SU-DHL-6 (cell line): ENCODE data around the gene TACR1.

ENCODE experiments used
- H2AFZ ChIP-seq: fragments of 200-600 bp; sonication (generic); 2 replicates; pipeline ENCODE4 v1.6.1; 2014; ENCODE audit warnings: low read depth, mild to moderate bottlenecking, moderate library complexity, mixed read lengths, antibody characterized with exemption, low read length; ENCODE audit not compliant: severe bottlenecking
- H3F3A ChIP-seq: fragments of 200-600 bp; shearing (Covaris generic); 2 replicates; pipeline ENCODE4 v1.6.0; 2016; ENCODE audit warnings: antibody characterized with exemption, mild to moderate bottlenecking; ENCODE audit not compliant: insufficient read depth
- H3K27ac ChIP-seq: fragments of 200-600 bp; sonication (generic); 2 replicates; pipeline ENCODE4 v1.5.1; 2016; ENCODE audit warnings: low read depth, mild to moderate bottlenecking, low read length, moderate library complexity, mixed read lengths
- H3K27me3 ChIP-seq: fragments of 200-600 bp; sonication (generic), shearing (Covaris generic); 2 replicates; pipeline ENCODE4 v1.6.0; 2014; ENCODE audit warnings: mild to moderate bottlenecking, low read length
- H3K36me3 ChIP-seq: fragments of 200-600 bp; sonication (generic); 2 replicates; pipeline ENCODE4 v1.6.1; 2014; ENCODE audit warnings: mild to moderate bottlenecking, low read length, mixed read lengths
- H3K4me2 ChIP-seq: fragments of 300-600, 200-600 bp; shearing (Covaris generic), sonication (generic); 2 replicates; pipeline ENCODE4 v1.6.0; 2014; ENCODE audit warnings: low read length, low read depth, mild to moderate bottlenecking; ENCODE audit not compliant: poor library complexity, severe bottlenecking
- H3K4me3 ChIP-seq: fragments of 200-600 bp; sonication (generic); 2 replicates; pipeline ENCODE4 v1.5.1; 2014; ENCODE audit warnings: antibody characterized with exemption, low read length, mild to moderate bottlenecking, mixed read lengths; ENCODE audit not compliant: insufficient read depth, poor library complexity, severe bottlenecking
- H3K79me2 ChIP-seq: fragments of 200-600 bp; sonication (generic); 2 replicates; pipeline ENCODE4 v1.6.1; 2014; ENCODE audit warnings: mild to moderate bottlenecking, low read length, moderate library complexity; ENCODE audit not compliant: insufficient read depth
- H3K9ac ChIP-seq: fragments of 200-600 bp; sonication (generic); 2 replicates; pipeline ENCODE4 v1.7.0; 2014; ENCODE audit warnings: mild to moderate bottlenecking, low read length
- H3K9me2 ChIP-seq: fragments of 200-600 bp; sonication (generic); replicated peaks from 2 replicates; pipeline ENCODE4 v1.6.1; 2014; ENCODE audit warnings: low read length; ENCODE audit not compliant: insufficient read depth
- H3K9me3 ChIP-seq: fragments of 200-600 bp; sonication (generic); 2 replicates; pipeline ENCODE4 v1.6.1; 2014; ENCODE audit warnings: low read length, mixed read lengths; ENCODE audit not compliant: insufficient read depth
- H4K20me1 ChIP-seq: fragments of 200-600 bp; sonication (generic); 2 replicates; pipeline ENCODE4 v1.6.1; 2014; ENCODE audit warnings: low read depth, mild to moderate bottlenecking, antibody characterized with exemption, low read length, moderate library complexity, mixed read lengths
- CTCF ChIP-seq: fragments of 200-600 bp; sonication (generic); IDR thresholded peaks from one replicate; pipeline ENCODE4 v1.5.1; 2017; ENCODE audit warnings: antibody characterized with exemption, mild to moderate bottlenecking, low read length, moderate library complexity; ENCODE audit not compliant: insufficient read depth, poor library complexity, severe bottlenecking
- EZH2phosphoT487 ChIP-seq: fragments of 200-600 bp; sonication (generic), shearing (Covaris generic); conservative IDR thresholded peaks from 2 replicates; pipeline ENCODE4 v1.6.1; 2018; ENCODE audit warnings: mild to moderate bottlenecking, antibody characterized with exemption, low read length, moderate library complexity, mixed read lengths

TACR1 gene

GRCh38 chr2:75031906-75032803, 167.2 kb downstream of the TACR1 start:
- Histone ChIP-seq H3K4me3 (no peak overlapping the region), H3F3A (no peaks in the 10 kb centered on the region), H4K20me1 (no peaks in the 10 kb centered on the region), H2AFZ (no peak overlapping the region), H3K27me3 (no peaks in the 10 kb centered on the region), H3K9ac (no peak overlapping the region), H3K9me2 (no peaks in the 10 kb centered on the region), H3K36me3 (no peaks in the 10 kb centered on the region), H3K79me2 (no peaks in the 10 kb centered on the region), H3K27ac (no peak overlapping the region), H3K4me2 (no peak overlapping the region), H3K9me3 (no peaks in the 10 kb centered on the region)
- TF ChIP-seq CTCF (no peak), EZH2phosphoT487 (no peak)

- Histone ChIP-seq H3K4me3 (no peak overlapping the region), H3K4me2 (no peak overlapping the region), H3F3A (no peaks in the 10 kb centered on the region), H4K20me1 (no peaks in the 10 kb centered on the region), H3K27ac (no peak overlapping the region), H3K9ac (no peak overlapping the region), H3K9me3 (no peaks in the 10 kb centered on the region), H2AFZ (no peak overlapping the region), H3K36me3 (no peaks in the 10 kb centered on the region), H3K27me3 (no peaks in the 10 kb centered on the region), H3K79me2 (no peaks in the 10 kb centered on the region), H3K9me2 (no peaks in the 10 kb centered on the region)
- no peak for TF ChIP-seq EZH2phosphoT487
- TF ChIP-seq CTCF = no peak
These were observed 168.1 kb downstream of the TACR1 start for GRCh38 chr2:75031171-75031570.

GRCh38 chr2:75030218-75031009, 168.9 kb downstream of the TACR1 start:
- no peaks in the 10 kb centered on the region for H3K9me2 ChIP-seq
- no peaks in the 10 kb centered on the region for H4K20me1 ChIP-seq
- no peaks in the 10 kb centered on the region for H3K79me2 ChIP-seq
- no peaks in the 10 kb centered on the region for H3F3A ChIP-seq
- no peak for TF ChIP-seq EZH2phosphoT487
- TF ChIP-seq CTCF = no peak
- H3K36me3 ChIP-seq = no peaks in the 10 kb centered on the region
- no peak overlapping the region for H3K4me2 ChIP-seq
- H2AFZ ChIP-seq = no peak overlapping the region
- H3K9me3 ChIP-seq = no peaks in the 10 kb centered on the region
- H3K27ac ChIP-seq = no peak overlapping the region
- H3K9ac ChIP-seq = no peak overlapping the region
- no peaks in the 10 kb centered on the region for H3K27me3 ChIP-seq
- no peak overlapping the region for H3K4me3 ChIP-seq
